ENCODE measurements around the gene ACD.
A peak's percentile ranks its signal among the peaks of the same experiment; 100 is the strongest.

ACD gene

DNA sequence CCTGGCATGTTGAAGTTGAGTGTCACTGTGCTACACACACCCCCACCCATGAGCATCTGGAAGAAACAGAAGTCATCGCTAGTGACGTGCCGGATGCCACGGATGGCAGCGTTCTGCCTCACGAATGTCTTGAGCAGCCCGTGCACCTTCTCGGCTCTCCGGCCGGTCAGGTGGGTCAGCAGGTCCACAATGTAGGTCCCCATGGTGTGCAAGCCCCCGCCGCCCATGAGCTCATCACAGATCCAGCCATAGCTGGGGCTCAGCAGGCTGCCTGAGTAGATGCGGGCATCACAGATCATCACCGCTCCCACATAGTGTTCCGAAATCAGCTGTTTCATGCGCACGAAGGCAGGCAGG, 15.5 kb upstream of the ACD start:
- no peak for DNase-seq

DNA sequence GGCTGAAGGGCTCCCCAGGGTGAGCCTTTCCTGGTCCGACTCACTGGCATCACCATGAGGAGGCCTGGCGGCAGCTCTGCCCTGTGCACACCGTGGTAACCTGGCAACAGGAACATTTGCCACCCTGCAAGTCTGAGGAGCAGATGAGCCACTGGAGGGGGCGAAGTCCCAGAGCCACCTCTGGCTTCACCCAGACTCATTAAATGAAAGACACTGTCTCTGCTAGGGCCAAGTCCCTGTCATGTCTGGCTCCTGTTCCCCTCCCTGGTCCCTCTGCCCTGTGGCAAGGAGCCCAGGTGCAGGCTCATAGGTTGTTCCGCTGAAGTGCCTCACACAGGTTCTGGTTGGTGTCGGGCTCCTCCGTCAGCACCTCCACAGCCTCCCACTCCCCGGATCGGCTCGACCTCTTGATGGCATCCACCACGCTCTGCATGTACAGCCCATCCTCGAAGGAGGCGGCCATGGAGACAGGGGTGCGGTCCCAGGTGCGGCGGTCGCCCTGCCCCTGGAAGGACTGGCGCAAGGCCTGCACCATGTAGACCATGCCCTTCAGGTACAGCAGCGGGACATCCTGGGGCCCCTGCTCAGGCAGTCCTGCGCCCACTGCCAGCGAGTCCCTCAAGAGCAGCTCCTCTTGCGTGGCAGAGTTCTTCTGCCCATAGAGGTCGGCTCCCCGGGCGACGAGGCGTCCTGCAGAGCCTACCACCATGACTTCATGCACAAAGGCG, 15.0 kb upstream of the ACD start:
- no peak for DNase-seq

DNA sequence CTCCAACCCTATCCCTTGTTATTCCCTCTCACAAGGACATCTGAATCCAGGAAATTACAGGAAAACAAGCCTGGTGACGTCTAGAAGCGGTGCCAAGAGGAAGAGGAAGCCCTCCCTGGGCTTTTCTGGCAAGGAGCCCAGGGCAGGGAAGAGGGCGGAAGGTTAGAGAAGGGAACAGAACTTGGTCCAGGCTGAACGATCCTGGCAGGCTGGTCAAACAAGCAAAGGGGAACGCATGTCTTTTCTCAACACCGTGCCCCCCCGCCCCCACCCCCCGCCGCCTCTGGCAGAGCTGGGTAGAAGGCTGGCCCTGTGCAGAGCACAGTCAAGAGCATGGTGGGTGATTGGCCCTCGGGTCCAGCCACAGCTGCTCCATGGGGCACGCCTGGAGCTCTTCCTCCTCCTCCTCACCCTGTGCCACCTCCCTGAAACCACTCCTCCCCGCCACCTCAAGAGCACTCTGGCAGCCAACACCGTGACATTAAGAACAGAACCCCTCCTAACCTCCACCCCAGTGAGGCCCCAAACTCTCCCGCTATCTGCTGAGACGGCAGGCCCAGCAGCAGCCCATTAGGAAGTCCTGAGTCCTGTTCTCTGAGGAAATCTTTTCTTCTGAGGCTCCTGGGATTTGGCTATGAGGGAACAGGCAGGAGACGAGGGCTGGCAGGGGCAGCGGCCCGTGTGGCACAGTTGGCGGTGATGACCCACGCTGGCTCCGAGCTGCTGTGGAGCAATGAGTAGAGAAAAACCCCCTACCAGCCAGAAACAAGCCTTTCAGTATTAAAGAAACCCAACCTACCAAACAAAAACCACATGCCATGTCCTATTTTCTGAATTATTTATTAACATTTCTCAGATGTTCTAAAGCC, 13.9 kb upstream of the ACD start:
- DNase-seq = no peak

DNA sequence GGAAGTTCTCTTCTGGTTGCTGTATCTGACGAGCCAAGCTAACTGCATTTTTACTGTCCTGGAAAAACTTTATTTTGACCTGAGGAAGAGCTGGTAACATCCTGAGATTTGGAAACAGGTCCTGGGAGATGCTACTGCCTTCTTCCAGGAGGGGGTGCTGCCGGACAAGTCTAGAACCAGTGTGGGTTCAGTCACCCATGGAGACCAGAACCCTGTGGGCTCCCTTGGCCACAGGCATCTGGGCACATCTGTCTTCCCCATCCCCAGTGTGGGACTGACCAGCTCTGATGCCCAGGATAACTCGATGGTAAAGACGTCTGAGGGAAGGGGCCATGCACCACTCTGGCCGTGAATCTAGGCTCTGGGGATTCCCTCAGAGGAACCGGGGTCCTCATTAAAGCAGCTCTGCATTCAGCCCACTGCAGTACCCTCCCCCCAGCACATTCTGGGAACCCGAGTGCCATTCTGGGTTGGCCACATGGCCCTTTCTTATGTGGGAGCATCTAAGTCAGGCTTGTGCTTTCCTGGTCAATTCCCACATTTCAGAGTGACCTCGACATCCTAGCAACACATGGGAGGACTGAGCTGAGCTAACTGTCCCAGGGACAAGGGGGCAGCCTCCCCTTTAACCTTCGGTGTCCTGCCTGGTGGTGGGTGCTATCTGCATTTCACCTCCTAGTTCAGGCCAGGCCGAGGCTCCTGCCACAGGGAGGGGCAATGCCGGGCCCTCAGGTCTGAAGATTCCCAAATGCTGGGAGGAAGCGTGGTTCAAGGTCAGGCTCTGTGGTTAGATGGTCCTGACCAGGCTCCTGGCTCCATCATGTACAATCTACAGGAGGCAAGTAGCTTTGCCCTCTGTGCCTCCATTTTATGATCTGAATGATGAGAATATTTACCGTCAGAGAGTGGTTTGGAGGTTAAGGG, 12.9 kb upstream of the ACD start:
- peak; percentile 38 to 52 for DNase-seq

GRCh38 chr16:67672306-67672705, 12.2 kb upstream of the ACD start:
- no peak for DNase-seq

GRCh38 chr16:67669499-67670101, 9.5 kb upstream of the ACD start:
- DNase-seq = no peak

- no peak for DNase-seq
Observed at GRCh38 chr16:67668495-67669157, 8.6 kb upstream of the ACD start.

- peak; percentile 73 to 76 for DNase-seq
Observed at GRCh38 chr16:67667817-67668494, 7.9 kb upstream of the ACD start.

GRCh38 chr16:67667453-67667816, 7.4 kb upstream of the ACD start:
- DNase-seq = no peak

GRCh38 chr16:67666559-67667452, 6.7 kb upstream of the ACD start, which contains the start of the genes C16orf86 and ENKD1:
Gene C16orf86, plus strand, starts transcription at chr16:67666814. Its CDS starts 157 bp downstream, at chr16:67666971.
Gene ENKD1, minus strand, starts transcription at chr16:67666750. Its CDS starts 308 bp downstream, at chr16:67666442.
- peak; percentile 71 to 74 for DNase-seq

GRCh38 chr16:67666032-67666551, 6.0 kb upstream of the ACD start:
- DNase-seq = no peak

DNA sequence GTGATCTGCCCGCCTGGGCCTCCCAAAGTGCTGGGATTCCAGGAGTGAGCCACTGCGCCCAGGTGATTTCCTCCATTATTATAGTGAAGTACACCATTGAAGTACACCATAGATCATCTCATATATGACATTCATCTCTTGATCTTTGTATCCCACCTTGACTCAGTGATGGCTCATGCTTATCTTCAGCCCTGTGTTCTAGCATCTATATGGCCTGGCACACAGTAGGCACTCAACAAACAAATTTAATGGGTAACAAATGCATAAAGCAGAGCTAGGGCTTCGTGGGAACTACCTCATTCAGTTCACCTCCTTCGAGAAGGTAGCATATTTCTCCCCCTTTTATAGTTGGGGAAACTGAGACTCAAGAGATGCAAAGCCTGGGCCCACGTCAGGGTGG, 5.5 kb upstream of the ACD start:
- no peak for DNase-seq

GRCh38 chr16:67664871-67665270, 4.8 kb upstream of the ACD start:
- no peak for DNase-seq

- DNase-seq = no peak
Observed at GRCh38 chr16:67664258-67664657, 4.2 kb upstream of the ACD start.

DNA sequence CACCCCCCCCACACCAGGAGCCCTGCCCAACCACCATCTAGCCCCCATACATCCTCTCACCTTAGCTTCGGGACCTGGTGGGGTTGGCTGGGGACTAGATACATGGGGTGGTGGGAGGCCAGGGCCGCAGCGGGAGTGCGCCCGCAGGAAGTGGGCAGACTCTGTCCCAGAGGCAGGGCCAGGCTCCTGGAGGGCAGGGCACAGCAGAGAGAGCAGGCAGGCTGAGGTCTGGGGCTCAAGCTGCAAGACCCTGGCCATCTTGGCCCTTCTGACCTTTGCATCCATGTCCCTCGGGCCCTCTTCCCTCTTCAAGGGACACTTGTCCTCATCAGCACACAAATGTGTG, 3.8 kb upstream of the ACD start:
- DNase-seq = no peak

GRCh38 chr16:67663151-67663876, 3.3 kb upstream of the ACD start:
- DNase-seq = peak in 1 of 2 donors; percentile 33

DNA sequence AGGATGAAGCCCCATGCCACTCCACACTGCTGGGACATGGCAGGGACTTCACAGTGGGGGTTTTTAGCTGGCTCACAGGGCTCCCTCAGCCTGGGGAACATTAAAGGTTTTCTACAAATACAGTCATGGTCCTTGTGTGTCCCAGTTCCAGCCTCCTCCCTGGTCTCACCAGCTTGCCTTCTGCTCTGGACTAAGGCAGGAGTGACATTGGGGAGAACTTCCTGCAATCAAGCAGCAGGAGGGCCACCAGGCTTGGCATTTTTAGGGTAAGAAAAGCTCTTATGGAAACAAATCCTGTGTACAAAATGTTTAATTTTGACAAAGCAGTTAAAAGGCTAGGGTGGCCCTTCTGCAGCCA, 2.6 kb upstream of the ACD start:
- no peak for DNase-seq

- DNase-seq = no peak
Observed at GRCh38 chr16:67661886-67662652, 2.0 kb upstream of the ACD start.
